NCI-H1694 (cell line): ENCODE measurements around the gene HPGDS.
"Not testable (repeated sequence)": the region's sequence is repeated elsewhere in the genome, so short reads cannot be mapped to it uniquely, and the experiment has no call there.

ENCODE experiments used
- DNase-seq: peaks from one replicate; lab custom pipeline; 2025; lab: John Stamatoyannopoulos, UW

HPGDS gene

DNA sequence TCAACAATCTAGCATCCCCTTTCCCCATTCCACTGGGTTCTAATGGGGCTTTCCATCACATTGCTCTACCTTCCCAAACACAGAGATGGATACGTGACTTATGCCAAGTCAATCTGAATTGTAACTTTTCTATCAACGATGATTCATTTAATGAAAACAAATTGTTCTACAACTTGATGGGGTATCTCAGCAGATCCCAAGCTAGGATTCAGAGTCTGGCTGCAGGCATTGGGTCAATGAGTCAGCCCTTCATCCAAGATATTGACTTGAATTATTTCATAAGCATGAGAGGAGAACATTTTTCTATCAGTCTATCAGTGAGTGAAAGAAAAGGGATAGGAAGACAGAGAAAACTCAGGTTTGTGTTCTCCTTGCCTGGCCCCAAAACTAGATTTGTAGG is 15.0 kb upstream of the HPGDS start:
- DNase-seq: no peak

DNA sequence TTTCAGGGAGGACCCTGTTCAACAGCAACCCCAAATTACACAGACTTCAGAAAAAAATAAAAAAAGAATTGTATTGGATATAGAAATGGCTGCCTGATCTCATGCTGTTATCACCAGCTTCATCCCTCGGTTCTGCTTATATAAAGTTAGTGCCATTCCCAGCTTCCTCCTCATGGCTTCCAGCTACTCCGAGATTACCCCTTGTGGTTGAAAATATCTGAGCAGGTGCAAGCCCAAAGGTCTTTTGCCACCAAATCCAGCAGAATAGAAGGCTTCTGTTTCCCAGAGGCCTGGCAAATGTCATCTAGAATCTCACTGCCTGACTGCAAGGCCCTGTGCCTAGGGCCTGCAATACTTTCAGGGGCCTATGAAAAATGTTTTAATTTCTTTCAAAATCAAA is 13.8 kb upstream of the HPGDS start:
- no peak for DNase-seq

DNA sequence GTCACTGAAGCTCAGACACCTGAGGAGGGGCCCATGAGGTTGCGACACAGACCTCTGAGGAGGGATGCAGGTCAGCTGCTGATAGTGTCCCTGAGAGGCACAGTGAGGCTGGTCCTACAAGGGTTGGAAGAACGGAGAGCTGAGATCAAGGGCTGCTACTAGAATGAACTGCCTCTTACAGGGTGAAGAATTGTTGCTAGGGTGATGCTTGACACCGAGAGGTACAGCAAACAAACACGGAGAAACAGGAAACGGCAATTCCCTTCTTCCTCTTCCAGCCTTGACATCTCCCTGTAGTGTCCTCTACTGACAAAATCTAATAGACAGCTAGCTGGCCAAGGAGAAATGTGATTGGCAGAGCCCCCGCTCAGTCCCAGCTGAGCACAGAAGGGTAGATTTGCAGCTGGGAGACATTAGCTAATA is 11.8 kb upstream of the HPGDS start:
- DNase-seq: no peak

DNA sequence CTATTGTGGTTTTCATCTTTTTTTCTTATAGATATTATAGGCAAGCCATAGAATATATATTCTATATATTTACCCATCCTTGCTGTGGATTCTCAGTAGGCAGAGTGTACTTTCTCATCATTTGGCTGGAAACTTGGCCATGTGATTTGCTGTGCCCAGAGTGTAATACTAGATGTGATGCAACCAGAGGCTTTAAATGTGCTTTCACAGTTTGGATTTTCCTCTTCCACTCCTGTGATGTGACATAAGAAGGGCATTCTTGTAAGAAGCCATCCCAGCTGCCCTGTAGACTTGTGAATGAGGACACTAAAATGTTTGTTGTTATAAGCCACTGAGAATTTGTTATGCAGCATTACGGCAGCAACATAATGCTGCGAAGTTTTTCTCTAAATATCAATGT is 10.4 kb upstream of the HPGDS start:
- no peak for DNase-seq

DNA sequence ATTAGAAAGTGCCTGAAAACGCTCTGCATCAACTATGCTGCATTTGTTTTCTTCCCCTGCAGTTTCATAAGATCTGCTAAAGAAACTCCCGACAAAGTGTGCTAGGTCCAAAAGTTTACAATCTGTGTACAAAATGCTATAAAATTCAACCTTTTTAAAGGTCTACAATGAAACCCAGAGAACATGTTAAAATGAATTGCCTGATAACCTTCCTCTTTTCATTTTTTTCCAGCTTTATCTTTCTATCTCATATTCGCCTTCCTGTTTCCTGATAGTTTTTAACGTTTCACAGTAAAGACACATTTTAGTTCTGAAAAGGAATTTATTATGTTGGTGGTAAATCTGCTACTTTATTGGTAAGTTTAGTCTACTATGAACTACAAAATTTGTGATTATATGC is 9.5 kb upstream of the HPGDS start:
- DNase-seq: no peak

DNA sequence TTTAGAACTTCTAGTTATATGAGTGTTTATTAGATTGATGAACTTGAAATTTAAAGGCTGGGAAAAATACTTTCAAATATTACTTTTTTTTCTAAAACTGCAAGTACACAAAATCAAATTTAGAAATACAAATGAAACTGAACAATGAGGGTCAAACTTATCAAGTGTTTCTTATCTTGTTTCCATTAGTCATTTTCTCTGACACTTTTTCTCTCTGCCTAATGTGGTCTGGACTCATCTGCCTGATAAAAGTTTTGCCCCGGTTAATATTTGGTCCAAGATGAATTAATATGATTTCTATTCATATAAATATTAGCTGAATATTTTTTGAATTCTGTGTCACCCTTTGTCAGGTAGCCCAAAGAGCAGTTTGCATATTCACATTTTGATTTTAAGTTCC is 8.7 kb upstream of the HPGDS start:
- no peak for DNase-seq

DNA sequence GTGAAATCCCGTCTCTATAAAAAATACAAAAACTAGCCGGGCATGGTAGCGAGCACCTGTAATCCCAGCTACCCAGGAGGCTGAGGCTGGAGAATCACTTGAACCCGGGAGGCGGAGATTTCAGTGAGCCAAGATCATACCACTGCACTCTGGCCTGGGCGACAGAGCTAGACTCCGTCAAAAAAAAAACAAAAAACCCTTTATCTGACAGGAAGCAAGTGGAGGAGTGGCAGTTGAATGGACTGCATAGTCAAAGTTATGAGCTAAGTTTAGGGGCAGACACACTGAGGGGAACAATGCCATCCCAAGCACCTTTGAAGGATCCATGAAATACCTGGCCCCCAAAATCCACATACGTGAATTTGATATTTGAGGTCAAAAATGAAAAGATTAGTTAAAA is 7.5 kb upstream of the HPGDS start:
- no peak for DNase-seq

DNA sequence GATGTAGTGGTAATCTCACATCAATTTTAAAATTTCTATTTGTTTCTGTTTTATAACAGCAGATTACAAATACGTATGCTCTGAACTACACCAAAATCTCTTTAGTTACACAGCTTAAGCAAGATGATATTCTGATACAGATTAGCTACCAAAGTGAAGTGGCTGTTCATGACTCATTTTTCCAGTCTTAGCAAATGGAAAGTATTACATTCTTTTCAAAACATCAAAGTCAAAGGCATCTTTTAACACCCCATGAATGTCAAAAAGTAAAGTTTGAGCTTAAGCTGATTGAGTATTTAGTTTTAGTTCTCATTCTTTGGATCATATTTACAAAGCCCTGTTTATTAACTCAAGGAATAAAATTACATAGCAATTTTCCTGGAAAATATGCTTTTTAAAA is 6.6 kb upstream of the HPGDS start:
- no peak for DNase-seq

DNA sequence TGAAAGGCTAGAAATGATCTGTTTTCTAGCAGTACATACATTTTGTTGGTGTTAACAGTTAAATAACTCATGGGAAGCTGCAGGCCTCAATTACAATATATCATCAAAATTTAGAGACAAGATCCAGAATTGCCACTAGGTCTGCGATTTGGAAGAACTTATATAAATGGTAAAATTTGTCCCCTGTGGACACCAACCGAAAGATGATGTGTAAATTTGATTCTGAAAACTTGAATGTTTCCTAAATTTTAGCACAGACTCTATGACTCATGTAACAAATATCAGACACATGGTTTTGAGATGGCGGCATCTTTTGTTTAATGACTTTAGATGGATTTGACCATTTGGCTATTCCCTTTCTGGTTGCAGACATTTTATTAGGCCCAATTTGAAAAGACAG is 6.0 kb upstream of the HPGDS start:
- DNase-seq: no peak

DNA sequence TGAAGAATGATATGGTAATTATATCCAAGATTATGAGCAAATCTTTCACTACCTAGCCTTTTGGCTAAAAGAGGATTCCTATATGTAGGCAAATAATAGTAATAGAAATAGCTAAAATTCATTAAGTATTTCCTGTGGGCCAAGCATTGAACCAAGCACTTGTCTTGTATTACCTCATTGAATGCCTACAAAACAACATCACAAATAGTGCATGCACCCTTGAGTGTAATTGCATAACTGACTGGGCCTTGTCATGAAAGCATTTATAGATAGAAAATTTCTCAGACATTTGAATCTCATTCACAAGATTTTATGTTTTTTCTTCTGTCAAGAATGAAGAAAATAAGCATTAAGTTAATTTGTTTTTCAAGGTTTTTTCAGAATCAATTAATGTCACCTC is 3.9 kb upstream of the HPGDS start:
- DNase-seq: no peak

DNA sequence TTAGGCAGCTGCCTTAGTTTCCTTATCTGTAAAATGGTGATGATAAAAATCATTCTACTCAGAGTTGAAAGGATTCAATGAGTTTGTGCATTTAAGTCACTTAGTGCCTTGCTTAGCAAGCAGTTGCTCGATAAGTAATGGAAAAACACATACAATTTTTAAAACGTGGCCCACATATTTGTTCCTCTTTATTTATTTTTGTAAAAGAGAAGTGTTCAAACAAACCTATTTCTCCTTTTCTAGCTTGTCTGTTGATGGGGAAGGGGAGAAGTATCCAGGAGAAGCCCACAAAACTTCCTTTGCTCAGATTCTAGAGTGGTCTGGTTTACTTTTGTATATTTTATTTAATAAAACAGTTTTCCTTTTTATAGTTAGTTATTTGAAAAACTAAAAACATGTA is 3.3 kb upstream of the HPGDS start:
- no peak for DNase-seq

DNA sequence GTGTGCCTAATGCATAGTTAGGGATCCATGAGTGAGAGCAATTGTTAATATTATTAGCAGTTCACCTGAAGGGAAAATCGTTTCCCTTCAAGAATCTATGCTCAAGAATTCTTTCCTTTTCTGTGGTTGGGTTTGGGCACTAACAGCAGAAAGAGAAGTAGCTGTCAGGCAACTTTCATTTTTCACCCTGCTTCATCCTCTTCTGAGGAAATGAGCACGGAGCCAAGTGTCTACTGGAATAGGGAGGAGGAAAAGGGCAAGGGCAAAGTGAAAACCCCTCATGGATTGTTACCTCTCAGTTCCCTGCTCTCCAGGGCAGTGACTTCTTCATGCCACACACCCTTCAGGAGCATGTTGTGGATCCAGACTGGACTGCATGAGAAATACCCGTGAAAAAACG is 2.6 kb upstream of the HPGDS start:
- DNase-seq: no peak

DNA sequence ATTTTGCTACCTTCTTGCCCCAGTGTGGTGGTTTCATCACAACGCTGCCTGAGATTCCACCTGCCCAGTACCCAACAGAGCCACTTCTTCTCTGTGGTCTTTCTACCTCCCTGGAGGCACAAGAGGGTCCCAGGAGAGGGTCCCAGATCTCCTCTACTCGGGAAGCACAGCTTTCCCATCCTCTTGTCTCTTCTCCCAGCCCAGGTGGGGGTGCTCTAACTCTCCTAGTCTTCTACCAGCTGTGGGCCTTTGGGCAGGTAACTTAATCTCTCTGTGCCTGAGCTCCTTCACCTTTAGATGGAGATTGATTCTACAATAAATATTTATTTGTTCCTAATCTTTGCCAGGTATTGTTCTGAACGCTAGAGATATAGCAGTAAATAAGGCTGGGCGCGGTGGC is 1.8 kb upstream of the HPGDS start:
- no peak for DNase-seq

DNA sequence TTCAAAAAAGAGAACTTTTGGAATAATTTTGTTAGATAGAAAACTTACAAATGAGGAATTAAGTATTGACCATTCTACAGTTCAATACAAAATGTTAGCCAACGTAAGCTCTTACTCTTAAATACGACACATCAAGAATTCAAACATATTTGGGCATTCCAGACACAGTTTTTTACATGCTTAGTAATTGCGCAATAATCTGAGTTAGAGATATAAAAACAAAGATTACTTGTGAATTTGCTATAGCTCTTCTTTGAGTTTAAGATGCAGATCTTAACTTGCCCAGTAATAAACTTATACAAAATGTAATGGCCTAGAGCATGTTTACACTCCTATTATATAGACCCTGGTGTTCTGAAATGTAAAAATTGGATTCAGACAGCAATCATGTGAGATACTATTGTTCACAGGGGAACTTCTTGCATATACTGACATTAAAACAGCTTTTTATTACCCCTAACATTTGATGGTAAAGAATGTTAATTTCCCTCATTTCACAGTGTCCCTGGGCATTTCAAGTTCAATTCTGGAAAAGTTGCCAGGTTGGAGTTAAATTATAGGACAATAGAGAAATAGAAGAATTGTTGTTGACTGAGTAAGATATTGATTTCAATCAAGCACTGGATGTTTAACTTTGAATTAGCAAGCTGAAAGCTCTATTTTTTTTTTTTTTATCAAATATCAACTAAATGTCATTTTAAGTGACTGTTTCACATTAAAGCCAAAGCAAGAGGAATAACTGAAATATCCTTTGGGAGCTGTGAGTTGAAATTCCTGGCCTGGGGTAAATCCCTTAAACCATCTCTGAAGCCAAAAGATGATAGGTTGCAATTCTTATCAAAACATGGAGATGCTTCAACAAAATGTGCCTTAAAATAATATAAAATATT is 910 bp downstream of the HPGDS start:
- DNase-seq: no peak

DNA sequence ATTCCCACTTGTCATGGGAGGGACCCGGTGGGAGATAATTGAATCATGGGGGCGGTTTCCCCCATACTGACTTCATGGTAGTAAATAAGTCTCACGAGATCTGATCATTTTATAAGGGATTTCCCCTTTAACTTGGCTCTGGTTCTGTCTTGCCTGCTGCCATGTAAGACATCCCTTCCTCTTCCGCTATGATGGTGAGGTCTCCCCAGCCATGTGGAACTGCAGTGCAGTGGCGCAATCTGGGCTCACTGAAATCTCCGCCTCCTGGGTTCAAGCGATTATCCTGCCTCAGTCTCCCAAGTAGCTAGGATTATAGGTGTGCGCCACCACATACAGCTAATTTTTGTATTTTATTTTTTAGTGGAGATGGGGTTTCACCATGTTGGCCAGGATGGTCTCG is 2.9 kb downstream of the HPGDS start:
- DNase-seq: no peak

DNA sequence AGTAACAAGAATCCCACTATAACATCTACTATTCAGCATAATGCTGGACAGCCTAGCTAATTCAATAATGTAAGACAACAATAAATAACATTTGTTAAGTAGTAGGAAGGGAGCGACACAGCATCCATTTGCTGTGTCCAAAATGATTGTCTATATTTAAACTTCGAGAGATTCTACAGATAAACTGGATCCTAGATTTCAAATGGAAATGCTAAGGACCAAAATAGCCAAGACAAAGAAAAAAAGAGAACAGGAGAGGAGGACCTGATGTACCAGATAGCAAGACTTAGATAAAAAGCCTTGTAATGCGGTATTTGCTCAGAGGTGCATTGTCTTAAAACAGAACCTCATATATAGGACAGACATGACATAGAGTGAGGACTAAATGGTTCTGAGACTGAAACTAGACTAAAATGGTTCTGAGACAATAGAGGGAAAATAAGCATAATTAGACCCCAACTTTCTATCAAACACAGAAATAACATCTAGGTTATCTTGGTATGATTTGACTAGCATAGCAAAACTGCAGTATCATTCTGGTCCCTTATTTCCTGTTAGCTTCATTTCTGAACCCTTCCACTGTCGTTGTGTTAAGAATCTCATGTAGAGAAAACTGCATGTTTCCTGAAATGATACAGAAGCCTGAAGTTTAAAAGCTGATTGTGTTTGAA is 3.8 kb downstream of the HPGDS start:
- DNase-seq: no peak

DNA sequence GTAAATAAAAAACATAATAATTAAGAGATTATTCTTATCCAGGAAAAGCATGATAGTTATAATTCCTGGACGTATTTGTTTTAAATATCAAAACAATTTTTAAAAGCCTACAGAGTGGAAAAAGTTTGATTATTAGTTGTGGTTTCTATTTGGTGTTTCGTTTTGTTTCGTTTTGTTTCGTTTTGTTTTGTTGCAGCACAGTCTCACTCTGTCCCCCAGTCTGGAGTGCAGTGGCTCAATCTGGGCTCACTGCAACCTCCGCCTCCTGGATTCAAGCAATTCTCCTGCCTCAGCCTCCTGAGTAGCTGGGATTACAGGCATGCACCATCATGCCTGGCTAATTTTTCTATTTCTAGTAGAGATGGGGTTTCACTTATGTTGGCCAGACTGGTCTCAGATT is 5.8 kb downstream of the HPGDS start:
- DNase-seq: not testable (repeated sequence)

DNA sequence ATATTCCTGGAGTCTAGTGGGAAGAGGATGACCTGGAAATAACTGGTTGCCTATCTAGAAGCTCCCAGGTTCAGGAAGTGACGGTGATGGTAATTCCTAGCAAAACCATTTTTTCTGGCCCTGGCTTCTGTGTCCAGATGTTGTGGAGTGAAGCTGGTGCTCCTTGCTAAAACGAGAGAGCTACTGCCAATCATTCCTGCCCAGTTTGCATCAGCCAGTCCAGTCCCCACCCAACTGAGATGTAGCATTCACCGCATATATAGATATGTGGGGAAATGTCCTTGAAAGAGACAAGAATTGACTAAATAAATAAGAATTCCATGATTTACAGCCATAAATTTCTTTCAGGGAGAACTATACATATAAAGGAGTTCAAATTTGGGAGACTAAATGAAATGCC is 6.3 kb downstream of the HPGDS start:
- no peak for DNase-seq

DNA sequence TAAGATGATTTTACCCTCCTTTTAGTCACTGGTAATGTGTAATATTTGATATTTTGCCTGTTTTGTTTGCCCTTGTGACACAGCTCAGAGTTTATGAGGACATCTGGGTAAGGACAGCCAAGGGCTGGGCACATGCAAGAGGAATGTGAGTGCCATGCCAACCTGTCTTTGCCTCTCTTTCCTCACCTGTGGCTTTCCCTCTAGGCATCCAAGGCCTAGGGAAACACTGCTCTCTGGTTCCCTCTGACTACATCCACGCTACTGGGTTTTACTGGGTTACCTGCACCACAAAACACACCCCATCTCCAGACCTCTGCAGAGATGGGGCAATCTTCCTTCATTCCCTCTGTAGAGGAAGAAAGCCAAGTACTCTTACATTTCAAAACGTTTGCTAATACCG is 7.7 kb downstream of the HPGDS start:
- DNase-seq: no peak

DNA sequence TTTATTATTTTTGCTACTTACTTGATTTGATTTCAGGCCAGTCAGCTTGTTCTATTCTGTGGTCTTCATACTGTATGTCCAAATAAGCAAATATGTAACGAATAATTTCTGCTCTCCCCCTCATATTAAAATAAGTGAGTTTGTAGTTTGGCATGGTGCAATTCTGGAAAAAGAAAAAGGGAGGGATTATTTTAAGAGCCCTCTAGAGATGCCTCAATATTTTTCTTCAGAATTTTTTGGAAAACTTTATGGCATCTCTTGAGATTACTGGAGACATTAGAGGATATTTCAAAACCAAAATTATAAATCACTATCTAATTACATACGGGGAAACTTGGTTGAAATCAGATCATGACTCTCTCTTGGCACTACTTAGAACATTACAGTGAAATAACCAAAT is 8.2 kb downstream of the HPGDS start:
- no peak for DNase-seq

DNA sequence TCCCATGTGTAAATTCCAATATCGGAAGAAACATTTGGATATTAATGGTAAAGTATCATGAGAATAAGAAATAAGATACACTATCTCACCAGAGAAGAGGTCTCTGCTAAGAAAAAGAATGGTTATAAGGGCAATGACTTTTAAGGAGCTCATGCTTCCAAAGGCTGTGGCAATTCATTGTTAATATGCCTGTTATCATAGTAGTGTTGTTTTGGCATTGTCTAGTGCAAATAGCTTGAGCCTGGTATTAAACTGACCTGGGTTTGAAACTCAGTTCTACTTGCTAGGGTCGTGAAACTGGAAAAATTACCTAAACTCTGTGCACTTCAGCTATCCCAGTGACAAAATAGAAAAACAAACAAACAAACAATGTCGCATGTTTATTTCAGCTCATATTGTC is 8.8 kb downstream of the HPGDS start:
- no peak for DNase-seq

DNA sequence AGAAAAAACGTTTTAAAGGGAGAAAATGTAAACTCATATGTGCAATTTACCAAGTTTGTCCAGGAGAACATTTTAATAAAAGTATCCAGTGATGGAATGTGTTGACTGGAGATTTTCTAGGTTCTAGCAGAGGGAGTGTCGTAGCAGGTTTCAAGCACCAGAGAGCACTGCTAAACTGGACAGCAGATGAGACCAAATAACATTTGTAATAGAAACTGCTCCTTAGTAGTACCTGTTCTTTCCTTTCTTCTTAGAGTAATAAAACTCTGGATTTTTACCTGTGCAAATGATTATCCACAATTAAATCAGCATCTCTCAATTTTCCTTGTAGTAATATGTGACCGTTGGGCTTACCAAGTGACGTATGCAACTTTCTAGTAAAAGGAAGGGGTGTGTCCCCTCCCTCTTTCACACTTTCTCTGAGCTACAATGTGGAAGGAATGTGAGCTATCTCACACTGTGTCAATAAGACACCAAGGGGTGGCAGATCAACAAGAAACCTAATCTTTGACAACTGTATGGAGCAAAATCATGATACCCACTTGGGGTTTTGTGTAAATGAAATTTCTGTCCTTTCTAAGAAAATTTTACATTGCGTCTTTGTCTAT is 9.5 kb downstream of the HPGDS start:
- no peak for DNase-seq

DNA sequence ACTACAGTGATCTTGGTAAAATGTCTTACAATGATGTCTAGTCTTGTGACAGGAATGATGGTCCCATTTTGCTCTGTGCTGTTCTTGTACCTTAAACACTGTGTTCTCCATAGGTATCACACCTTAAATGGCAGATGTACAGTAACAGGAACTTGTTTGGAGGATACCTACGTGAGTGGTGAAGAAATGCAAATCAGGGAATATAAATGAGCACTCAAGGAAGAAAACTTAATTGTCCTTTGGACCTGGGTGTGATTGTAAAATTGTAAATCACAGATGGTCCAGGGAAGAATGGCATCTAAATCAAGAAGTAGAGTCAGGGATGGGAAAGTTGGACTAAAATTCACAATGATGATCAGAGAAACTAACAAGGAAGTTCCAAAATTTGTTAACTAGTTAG is 12.7 kb downstream of the HPGDS start:
- no peak for DNase-seq
